ENCODE measurements around the gene TAPT1. TPM values are rescaled to one million over a fixed set of nuclear protein-coding genes. Genes with fewer than 3 reads are reported as not detected.

The TAPT1 gene
- total and polyA plus RNA-seq, 7 donors: 6.0 to 43.8 (median 29.4) TPM

DNA sequence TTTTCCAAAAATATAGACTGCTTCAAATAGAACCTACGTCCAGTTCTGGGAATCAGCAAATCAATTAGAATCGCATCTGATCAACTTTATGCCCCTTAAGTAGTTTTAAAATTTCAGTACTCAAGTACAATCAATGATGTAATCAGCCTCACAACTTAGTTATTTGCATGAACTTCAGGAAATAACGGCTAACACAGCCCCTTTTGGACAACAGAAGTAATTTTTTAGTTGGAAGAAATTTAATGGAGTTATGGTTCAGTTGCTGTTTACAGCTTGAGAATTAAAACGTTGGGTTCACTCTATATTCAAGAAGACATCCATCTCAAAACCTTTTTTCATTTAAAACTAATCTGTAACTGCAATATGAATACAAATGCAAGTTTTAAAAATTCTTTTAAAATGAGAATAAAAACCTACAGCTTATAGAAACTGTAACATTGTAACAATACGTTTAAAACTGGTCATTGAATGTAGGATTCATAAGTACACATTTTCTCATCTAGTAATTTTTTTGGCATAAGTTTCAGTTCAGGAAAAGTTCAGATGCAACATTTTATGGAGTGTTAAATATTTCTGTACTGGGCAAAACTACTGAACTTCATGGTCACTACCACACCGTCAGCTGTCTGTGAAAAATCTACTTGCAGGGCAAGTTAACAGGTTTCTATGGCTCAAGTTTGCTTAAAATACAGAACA is 956 bp downstream of the TAPT1 start:
- peak overlapping the region; percentile 93 to 99 (median 96) for H3K27ac ChIP-seq
- peaks cover 0 to 50% (median 44%) of the 10 kb centered on the region in 4 donors for H3K4me1 ChIP-seq
- intact Hi-C loops (cut with DNase I): no loop called here
- H3K27me3 ChIP-seq: no peaks in the 10 kb centered on the region
- TF ChIP-seq EP300 (IDR thresholded peaks at IDR 0.05) (no peak), POLR2A (IDR thresholded peaks at IDR 0.05) (no peak), POLR2AphosphoS5 (IDR thresholded peaks at IDR 0.05) (no peak)
- TF ChIP-seq, protein P1, sequence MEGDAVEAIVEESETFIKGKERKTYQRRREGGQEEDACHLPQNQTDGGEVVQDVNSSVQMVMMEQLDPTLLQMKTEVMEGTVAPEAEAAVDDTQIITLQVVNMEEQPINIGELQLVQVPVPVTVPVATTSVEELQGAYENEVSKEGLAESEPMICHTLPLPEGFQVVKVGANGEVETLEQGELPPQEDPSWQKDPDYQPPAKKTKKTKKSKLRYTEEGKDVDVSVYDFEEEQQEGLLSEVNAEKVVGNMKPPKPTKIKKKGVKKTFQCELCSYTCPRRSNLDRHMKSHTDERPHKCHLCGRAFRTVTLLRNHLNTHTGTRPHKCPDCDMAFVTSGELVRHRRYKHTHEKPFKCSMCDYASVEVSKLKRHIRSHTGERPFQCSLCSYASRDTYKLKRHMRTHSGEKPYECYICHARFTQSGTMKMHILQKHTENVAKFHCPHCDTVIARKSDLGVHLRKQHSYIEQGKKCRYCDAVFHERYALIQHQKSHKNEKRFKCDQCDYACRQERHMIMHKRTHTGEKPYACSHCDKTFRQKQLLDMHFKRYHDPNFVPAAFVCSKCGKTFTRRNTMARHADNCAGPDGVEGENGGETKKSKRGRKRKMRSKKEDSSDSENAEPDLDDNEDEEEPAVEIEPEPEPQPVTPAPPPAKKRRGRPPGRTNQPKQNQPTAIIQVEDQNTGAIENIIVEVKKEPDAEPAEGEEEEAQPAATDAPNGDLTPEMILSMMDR (IDR thresholded peaks at IDR 0.05): no peak
- no peaks in the 10 kb centered on the region for H3K9me3 ChIP-seq
- H3K4me3 ChIP-seq: peak overlapping the region; percentile 60 to 85 (median 68)
- DNase-seq: no peak
- 1 to 4% methylated on average over 6 of the region's 6 CpGs for WGBS, 2 donors
- no peaks in the 10 kb centered on the region for H3K36me3 ChIP-seq

- intact Hi-C loops (cut with DNase I): no loop called here
- Histone ChIP-seq H3K9me3 (no peaks in the 10 kb centered on the region), H3K27ac (peak overlapping the region in 1 of 4 donors; percentile 93)
These were observed 1.8 kb downstream of the TAPT1 start for GRCh38 chr4:16224264-16225166.

GRCh38 chr4:16222957-16223527 is 3.2 kb downstream of the TAPT1 start:
- no peak for TF ChIP-seq POLR2AphosphoS5 (IDR thresholded peaks at IDR 0.05)
- TF ChIP-seq EP300 (IDR thresholded peaks at IDR 0.05): no peak
- TF ChIP-seq, protein P1 (IDR thresholded peaks at IDR 0.05): no peak
- no peak for TF ChIP-seq POLR2A (IDR thresholded peaks at IDR 0.05)
- H3K27ac ChIP-seq: no peak overlapping the region
- peaks cover 0 to 50% (median 46%) of the 10 kb centered on the region in 4 donors for H3K4me1 ChIP-seq

More at GRCh38 chr4:16224264-16225166, 1.8 kb downstream of the TAPT1 start:
- no peaks in the 10 kb centered on the region for H3K27me3 ChIP-seq
- peak overlapping the region in 2 of 4 donors; percentile 63 to 73 for H3K4me3 ChIP-seq
- peaks cover 0 to 50% (median 45%) of the 10 kb centered on the region in 4 donors for H3K4me1 ChIP-seq
- no peaks in the 10 kb centered on the region for H3K36me3 ChIP-seq
- DNase-seq: no peak
- WGBS, 2 donors: 54 to 59% methylated on average over 6 of the region's 6 CpGs
- TF ChIP-seq, protein P1 (IDR thresholded peaks at IDR 0.05): no peak
- TF ChIP-seq EP300 (IDR thresholded peaks at IDR 0.05) (no peak), POLR2A (IDR thresholded peaks at IDR 0.05) (no peak), POLR2AphosphoS5 (IDR thresholded peaks at IDR 0.05) (no peak)

DNA sequence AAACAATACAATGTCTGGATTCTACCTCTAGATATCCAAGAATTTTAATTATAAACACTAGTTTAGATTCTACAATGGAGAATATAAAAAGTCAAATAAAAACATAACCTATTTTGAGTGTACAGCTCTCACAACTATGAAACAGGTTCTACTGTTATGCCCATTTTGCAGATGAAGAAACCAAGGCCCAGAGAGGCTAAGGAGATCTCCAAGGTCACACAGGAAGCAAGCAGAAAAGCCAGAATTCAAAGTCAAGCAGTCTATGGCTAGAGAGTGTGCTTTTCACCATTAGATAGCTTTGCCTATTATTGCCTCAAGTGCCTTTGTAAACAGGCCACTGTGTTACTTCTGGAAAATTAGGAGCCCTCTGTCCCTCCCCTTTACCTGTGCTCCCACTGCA is 7.3 kb downstream of the TAPT1 start:
- Histone ChIP-seq H3K36me3 (no peaks in the 10 kb centered on the region), H3K27me3 (peaks cover 0 to 3% (median 0%) of the 10 kb centered on the region in 3 donors), H3K4me1 (peaks cover 0 to 32% (median 27%) of the 10 kb centered on the region in 4 donors), H3K9me3 (no peaks in the 10 kb centered on the region), H3K4me3 (no peak overlapping the region), H3K27ac (no peak overlapping the region)
- TF ChIP-seq, protein P1 (IDR thresholded peaks at IDR 0.05): no peak
- TF ChIP-seq POLR2A (IDR thresholded peaks at IDR 0.05) (no peak), EP300 (IDR thresholded peaks at IDR 0.05) (no peak), POLR2AphosphoS5 (IDR thresholded peaks at IDR 0.05) (no peak)
- DNase-seq: no peak
- intact Hi-C loops (cut with DNase I): no loop called here

More at GRCh38 chr4:16222957-16223527, 3.2 kb downstream of the TAPT1 start:
- no peaks in the 10 kb centered on the region for H3K9me3 ChIP-seq
- no peak overlapping the region for H3K4me3 ChIP-seq
- DNase-seq: no peak
- intact Hi-C loops (cut with DNase I): no loop called here
- no peaks in the 10 kb centered on the region for H3K36me3 ChIP-seq
- H3K27me3 ChIP-seq: no peaks in the 10 kb centered on the region

All from sigmoid colon (tissue), 7 donors.